Mesendoderm (in vitro differentiated cells): Measurements from ENCODE around the gene SLC5A11.
"Not testable (repeated sequence)": the region's sequence is repeated elsewhere in the genome, so short reads cannot be mapped to it uniquely, and the experiment has no call there.

Experiments
- DNase-seq: peaks from one replicate; pipeline ENCODE4 v3.0.0; 2013
- H2AK5ac ChIP-seq: 2 replicates; pipeline ENCODE4 v1.6.1; 2013; ENCODE audit warnings: low read length, inconsistent platforms
- H2BK120ac ChIP-seq: 2 replicates; pipeline ENCODE4 v1.6.1; 2013; ENCODE audit warnings: low read depth, mild to moderate bottlenecking, low read length, moderate library complexity, mixed read lengths
- H2BK15ac ChIP-seq: replicated peaks from 2 replicates; pipeline ENCODE4 v1.6.1; 2013; ENCODE audit warnings: low read depth, mild to moderate bottlenecking, moderate library complexity
- H2BK5ac ChIP-seq: 2 replicates; pipeline ENCODE4 v1.6.1; 2013; ENCODE audit warnings: low read length, inconsistent platforms
- H3K18ac ChIP-seq: 2 replicates; pipeline ENCODE4 v1.6.1; 2013; ENCODE audit warnings: mild to moderate bottlenecking, low read length, mixed read lengths
- H3K23ac ChIP-seq: one replicate; pipeline ENCODE4 v1.6.1; 2013; ENCODE audit warnings: low read length
- H3K27ac ChIP-seq: 2 replicates; pipeline ENCODE4 v1.5.1; 2013; ENCODE audit warnings: low read depth, mild to moderate bottlenecking, inconsistent platforms, low read length, moderate library complexity
- H3K27me3 ChIP-seq: 2 replicates; pipeline ENCODE4 v1.6.1; 2013; ENCODE audit warnings: low read length, control low read depth, mild to moderate bottlenecking, inconsistent platforms; ENCODE audit not compliant: insufficient read depth, poor library complexity
- H3K36me3 ChIP-seq: 2 replicates; pipeline ENCODE4 v1.6.1; 2013; ENCODE audit warnings: low read length, inconsistent platforms; ENCODE audit not compliant: control insufficient read depth, insufficient read depth
- H3K4ac ChIP-seq: one replicate; pipeline ENCODE4 v1.6.1; 2013; ENCODE audit warnings: low read depth, mild to moderate bottlenecking, low read length, moderate library complexity
- H3K4me1 ChIP-seq: 2 replicates; pipeline ENCODE4 v1.6.1; 2013; ENCODE audit warnings: low read depth, low read length, inconsistent platforms; ENCODE audit not compliant: control insufficient read depth
- H3K4me2 ChIP-seq: 2 replicates; pipeline ENCODE4 v1.6.1; 2013; ENCODE audit warnings: low read length
- H3K4me3 ChIP-seq: 2 replicates; pipeline ENCODE4 v1.5.1; 2013; ENCODE audit warnings: mild to moderate bottlenecking, low read length
- H3K56ac ChIP-seq: one replicate; pipeline ENCODE4 v1.6.1; 2013; ENCODE audit warnings: low read length
- H3K79me1 ChIP-seq: 2 replicates; pipeline ENCODE4 v1.6.1; 2013; ENCODE audit warnings: low read length, inconsistent platforms
- H3K79me2 ChIP-seq: 2 replicates; pipeline ENCODE4 v1.6.1; 2013; ENCODE audit warnings: mild to moderate bottlenecking, low read length; ENCODE audit not compliant: control insufficient read depth, insufficient read depth
- H3K9ac ChIP-seq: 2 replicates; pipeline ENCODE4 v1.6.1; 2013; ENCODE audit warnings: low read length, inconsistent platforms
- H4K5ac ChIP-seq: one replicate; pipeline ENCODE4 v1.6.1; 2013; ENCODE audit warnings: low read length
- H4K8ac ChIP-seq: one replicate; pipeline ENCODE4 v1.6.1; 2013; ENCODE audit warnings: low read depth, mild to moderate bottlenecking, control low read depth, low read length, moderate library complexity
- WGBS: extraction: QIAGEN DNeasy Blood & Tissue Kit; methylation state at CpG from one replicate; pipeline ENCODE4 v1.1.7; 2013; ENCODE audit warnings: low lambda C conversion rate, missing lambda C conversion rate; ENCODE audit not compliant: insufficient coverage; ENCODE audit errors: extremely low coverage; 5-methylcytosine and 5-hydroxymethylcytosine counted together

SLC5A11 gene

GRCh38 chr16:24854607-24855171, 8.9 kb downstream of the SLC5A11 start:
- H4K8ac ChIP-seq: no peak overlapping the region
- H3K4ac ChIP-seq: no peak overlapping the region
- H3K4me2 ChIP-seq: no peak overlapping the region
- H3K27ac ChIP-seq: no peak overlapping the region
- H3K27me3 ChIP-seq: no peaks in the 10 kb centered on the region
- H3K79me1 ChIP-seq: no peaks in the 10 kb centered on the region
- H2BK5ac ChIP-seq: no peak overlapping the region
- H3K4me1 ChIP-seq: no peaks in the 10 kb centered on the region
- H3K79me2 ChIP-seq: no peaks in the 10 kb centered on the region
- no peak overlapping the region for H3K56ac ChIP-seq
- H3K36me3 ChIP-seq: no peaks in the 10 kb centered on the region
- H3K9ac ChIP-seq: no peak overlapping the region
- no peak overlapping the region for H4K5ac ChIP-seq
- no peak overlapping the region for H2AK5ac ChIP-seq
- no peak overlapping the region for H3K23ac ChIP-seq
- DNase-seq: no peak
- no peak overlapping the region for H2BK120ac ChIP-seq
- no peak overlapping the region for H3K18ac ChIP-seq
- no peak overlapping the region for H2BK15ac ChIP-seq
- H3K4me3 ChIP-seq: no peak overlapping the region

- Histone ChIP-seq H3K36me3 (no peaks in the 10 kb centered on the region), H3K23ac (no peak overlapping the region), H4K8ac (no peak overlapping the region), H3K79me2 (no peaks in the 10 kb centered on the region), H3K56ac (no peak overlapping the region), H3K27me3 (no peaks in the 10 kb centered on the region), H2BK5ac (no peak overlapping the region), H3K79me1 (no peaks in the 10 kb centered on the region), H2BK15ac (no peak overlapping the region), H3K9ac (no peak overlapping the region), H2AK5ac (no peak overlapping the region), H3K4ac (no peak overlapping the region), H3K4me1 (no peaks in the 10 kb centered on the region), H3K4me3 (no peak overlapping the region), H4K5ac (no peak overlapping the region), H3K27ac (no peak overlapping the region), H3K18ac (no peak overlapping the region), H3K4me2 (no peak overlapping the region), H2BK120ac (no peak overlapping the region)
- no peak for DNase-seq
- no CpG with 5 or more reads among the region's 5 CpGs for WGBS
Measured at GRCh38 chr16:24855678-24856077, 9.9 kb downstream of the SLC5A11 start.

GRCh38 chr16:24856871-24857270, 11.1 kb downstream of the SLC5A11 start:
- not testable (repeated sequence) for H2BK5ac ChIP-seq, H3K4me2 ChIP-seq, H3K56ac ChIP-seq, H3K36me3 ChIP-seq, H3K79me1 ChIP-seq, H3K27me3 ChIP-seq, H3K23ac ChIP-seq, H3K4ac ChIP-seq, H3K79me2 ChIP-seq, H3K4me3 ChIP-seq, H3K18ac ChIP-seq, DNase-seq, H4K5ac ChIP-seq, H2BK120ac ChIP-seq, H3K9ac ChIP-seq, H2BK15ac ChIP-seq, H2AK5ac ChIP-seq, H4K8ac ChIP-seq, H3K4me1 ChIP-seq, H3K27ac ChIP-seq
- WGBS: no CpG with 5 or more reads among the region's 8 CpGs

- peak; percentile 69 for DNase-seq
Measured at GRCh38 chr16:24858219-24859041, 12.7 kb downstream of the SLC5A11 start.

GRCh38 chr16:24861461-24861860, 15.7 kb downstream of the SLC5A11 start:
- no peak overlapping the region for H4K5ac ChIP-seq
- H3K79me2 ChIP-seq: no peaks in the 10 kb centered on the region
- no peak overlapping the region for H3K4ac ChIP-seq
- no peaks in the 10 kb centered on the region for H3K4me1 ChIP-seq
- no peak overlapping the region for H2BK120ac ChIP-seq
- no peak overlapping the region for H3K9ac ChIP-seq
- no peak overlapping the region for H4K8ac ChIP-seq
- no peaks in the 10 kb centered on the region for H3K36me3 ChIP-seq
- H3K27ac ChIP-seq: no peak overlapping the region
- no peak for DNase-seq
- H3K27me3 ChIP-seq: no peaks in the 10 kb centered on the region
- no peak overlapping the region for H2BK15ac ChIP-seq
- no peak overlapping the region for H2BK5ac ChIP-seq
- no peaks in the 10 kb centered on the region for H3K79me1 ChIP-seq
- no peak overlapping the region for H2AK5ac ChIP-seq
- H3K18ac ChIP-seq: no peak overlapping the region
- H3K23ac ChIP-seq: no peak overlapping the region
- no peak overlapping the region for H3K56ac ChIP-seq
- no CpG with 5 or more reads among the region's 1 CpG for WGBS
- no peak overlapping the region for H3K4me2 ChIP-seq
- no peak overlapping the region for H3K4me3 ChIP-seq

More at GRCh38 chr16:24858219-24859041, 12.7 kb downstream of the SLC5A11 start:
- Histone ChIP-seq H2BK5ac (no peak overlapping the region), H3K27ac (no peak overlapping the region), H3K56ac (no peak overlapping the region), H3K79me2 (no peaks in the 10 kb centered on the region), H3K4me2 (no peak overlapping the region), H2BK120ac (no peak overlapping the region), H3K4me3 (no peak overlapping the region), H3K27me3 (no peaks in the 10 kb centered on the region), H4K8ac (no peak overlapping the region), H3K4me1 (no peaks in the 10 kb centered on the region), H3K79me1 (no peaks in the 10 kb centered on the region), H2BK15ac (no peak overlapping the region), H3K9ac (no peak overlapping the region), H3K36me3 (no peaks in the 10 kb centered on the region), H4K5ac (no peak overlapping the region), H2AK5ac (no peak overlapping the region), H3K18ac (no peak overlapping the region), H3K23ac (no peak overlapping the region), H3K4ac (no peak overlapping the region)
- no CpG with 5 or more reads among the region's 9 CpGs for WGBS
